Esophagus squamous epithelium (tissue), 4 donors: ENCODE data around the gene OR51A2.
"Not testable (repeated sequence)": the region's sequence is repeated elsewhere in the genome, so short reads cannot be mapped to it uniquely, and the experiment has no call there.

Source experiments
- POLR2A ChIP-seq, 4 donors: fragments of 450-650 bp; IDR thresholded peaks; one replicate each; pipeline ENCODE4 v1.6.1; 2017; ENCODE audit warnings: antibody characterized with exemption in 4 of 4, mild to moderate bottlenecking in 4 of 4, moderate library complexity in 3 of 4
- TF ChIP-seq, protein P1 (sequence below), 6 experiments: fragments of 450-650 bp in 4 of 6; fragments of 200-600 bp in 2 of 6; sonication (generic) in 2 of 6; IDR thresholded peaks; one replicate each; pipeline ENCODE4 v1.5.1; 2016 to 2019; ENCODE audit warnings: antibody characterized with exemption in 6 of 6, mild to moderate bottlenecking in 4 of 6, moderate library complexity in 4 of 6

DNA sequence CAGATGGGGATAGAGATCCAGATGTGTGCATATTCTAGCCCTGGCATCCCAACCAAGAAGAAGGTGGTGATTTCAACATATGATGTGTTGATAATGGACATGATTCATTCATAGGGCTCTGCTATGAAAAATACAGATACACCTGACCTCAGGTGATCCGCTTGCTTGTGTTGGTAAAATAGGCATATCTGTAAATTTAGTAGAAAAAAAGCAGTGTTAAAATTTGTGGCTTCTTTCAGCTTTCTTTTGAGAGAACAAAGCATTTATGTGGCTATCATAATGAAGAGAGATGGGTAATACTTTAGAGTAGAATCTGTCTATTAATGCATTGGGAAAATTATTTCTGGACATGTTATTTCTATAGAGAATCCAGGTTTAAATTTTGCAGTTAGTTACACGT, at the start of gene OR51A2:
- TF ChIP-seq POLR2A (IDR thresholded peaks at IDR 0.05) = not testable (repeated sequence)
- TF ChIP-seq, protein P1, sequence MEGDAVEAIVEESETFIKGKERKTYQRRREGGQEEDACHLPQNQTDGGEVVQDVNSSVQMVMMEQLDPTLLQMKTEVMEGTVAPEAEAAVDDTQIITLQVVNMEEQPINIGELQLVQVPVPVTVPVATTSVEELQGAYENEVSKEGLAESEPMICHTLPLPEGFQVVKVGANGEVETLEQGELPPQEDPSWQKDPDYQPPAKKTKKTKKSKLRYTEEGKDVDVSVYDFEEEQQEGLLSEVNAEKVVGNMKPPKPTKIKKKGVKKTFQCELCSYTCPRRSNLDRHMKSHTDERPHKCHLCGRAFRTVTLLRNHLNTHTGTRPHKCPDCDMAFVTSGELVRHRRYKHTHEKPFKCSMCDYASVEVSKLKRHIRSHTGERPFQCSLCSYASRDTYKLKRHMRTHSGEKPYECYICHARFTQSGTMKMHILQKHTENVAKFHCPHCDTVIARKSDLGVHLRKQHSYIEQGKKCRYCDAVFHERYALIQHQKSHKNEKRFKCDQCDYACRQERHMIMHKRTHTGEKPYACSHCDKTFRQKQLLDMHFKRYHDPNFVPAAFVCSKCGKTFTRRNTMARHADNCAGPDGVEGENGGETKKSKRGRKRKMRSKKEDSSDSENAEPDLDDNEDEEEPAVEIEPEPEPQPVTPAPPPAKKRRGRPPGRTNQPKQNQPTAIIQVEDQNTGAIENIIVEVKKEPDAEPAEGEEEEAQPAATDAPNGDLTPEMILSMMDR (IDR thresholded peaks at IDR 0.05) = not testable (repeated sequence)
